HG03432 (cell line): ENCODE data around the gene NT5C.
"Not testable (repeated sequence)": the region's sequence is repeated elsewhere in the genome, so short reads cannot be mapped to it uniquely, and the experiment has no call there.

Experiments used
- ATAC-seq: cut with Tn5 transposase; IDR thresholded peaks from one replicate; pipeline ENCODE4 v1.9.1; 2021; ENCODE audit warnings: mild to moderate bottlenecking, moderate library complexity; ENCODE audit not compliant: unreplicated experiment

Gene NT5C

DNA sequence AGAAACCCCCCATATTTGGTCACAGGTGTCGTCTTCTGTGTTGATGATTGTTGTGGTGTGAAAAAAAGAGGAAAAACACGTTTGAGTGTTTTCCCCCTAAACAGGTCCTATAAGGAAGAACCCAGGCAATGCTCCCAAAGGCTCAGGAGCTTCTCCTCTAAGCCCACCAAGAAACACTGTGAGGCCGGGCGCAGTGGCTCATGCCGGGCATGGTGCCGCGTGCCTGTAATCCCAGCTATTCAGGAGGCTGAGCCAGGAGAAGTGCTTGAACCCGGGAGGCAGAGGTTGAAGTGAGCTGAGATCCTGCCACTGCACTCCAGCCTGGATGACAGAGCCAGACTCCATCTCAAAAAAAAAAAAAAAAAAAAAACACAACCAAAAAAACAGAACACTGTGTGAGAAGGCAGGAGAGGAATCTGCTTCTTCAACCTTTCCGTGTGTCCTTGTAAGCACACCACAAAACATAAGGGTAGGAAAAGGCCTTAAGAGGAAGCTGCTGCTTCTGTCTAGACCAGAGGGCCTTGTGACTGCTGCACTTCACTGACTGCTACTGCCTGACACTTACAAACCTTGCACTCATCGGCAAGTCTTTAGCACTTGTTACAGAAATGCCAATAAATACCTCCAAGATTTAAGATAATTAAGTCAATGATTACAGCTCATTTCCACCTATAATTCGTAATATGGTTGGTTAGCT, 13.4 kb upstream of the NT5C start:
- ATAC-seq, result no peak

DNA sequence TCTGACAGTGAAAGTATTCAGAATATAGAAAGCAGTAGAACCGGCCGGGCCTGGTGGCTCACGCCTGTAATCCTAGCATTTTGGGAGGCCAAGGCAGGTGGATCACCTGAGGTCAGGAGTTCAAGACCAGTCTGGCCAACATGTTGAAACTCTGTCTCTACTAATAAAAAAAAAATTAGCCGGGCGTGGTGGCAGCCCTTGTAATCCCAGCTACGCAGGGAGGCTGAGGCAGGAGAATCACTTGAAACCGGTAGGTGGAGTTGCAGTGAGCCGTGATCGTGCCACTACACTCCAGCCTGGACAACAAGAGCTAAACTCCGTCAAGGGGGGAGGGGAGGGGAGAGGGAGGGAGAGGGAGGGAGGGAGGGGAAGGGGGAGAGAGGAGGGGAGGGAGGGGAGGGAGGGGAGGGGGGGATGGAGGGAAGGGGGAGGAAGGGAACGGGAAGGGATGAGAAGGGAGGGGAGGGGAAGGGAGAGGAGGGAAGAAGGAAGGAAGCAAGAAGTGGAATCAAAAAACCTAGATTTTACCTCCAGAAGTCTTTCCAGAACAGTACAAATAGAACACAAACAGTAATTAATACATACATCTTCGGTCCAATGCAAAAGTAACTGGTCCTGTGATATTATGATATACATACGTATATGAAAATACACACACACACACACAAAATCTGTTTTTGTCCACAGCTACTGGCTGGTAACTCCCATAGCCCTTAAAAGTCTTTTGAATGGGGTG, 10.9 kb upstream of the NT5C start:
- ATAC-seq, result no peak

DNA sequence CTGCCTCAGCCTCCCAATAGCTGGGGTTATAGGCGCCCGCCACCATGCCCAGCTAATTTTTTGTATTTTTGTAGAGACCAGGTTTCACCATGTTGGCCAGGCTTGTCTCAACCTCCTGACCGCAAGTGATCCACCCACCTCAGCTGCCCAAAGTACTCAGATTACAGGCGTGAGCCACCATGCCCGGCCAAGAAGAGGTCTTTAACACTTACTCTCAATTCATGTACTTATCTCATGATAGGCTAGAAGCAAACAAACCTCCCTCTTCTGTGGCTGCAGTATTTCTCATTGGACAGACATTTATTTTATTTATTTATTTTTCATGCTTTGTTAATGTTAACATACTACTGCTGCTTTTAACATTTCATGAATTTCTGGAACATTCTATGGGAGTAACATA, 7.0 kb upstream of the NT5C start:
- no peak for ATAC-seq

DNA sequence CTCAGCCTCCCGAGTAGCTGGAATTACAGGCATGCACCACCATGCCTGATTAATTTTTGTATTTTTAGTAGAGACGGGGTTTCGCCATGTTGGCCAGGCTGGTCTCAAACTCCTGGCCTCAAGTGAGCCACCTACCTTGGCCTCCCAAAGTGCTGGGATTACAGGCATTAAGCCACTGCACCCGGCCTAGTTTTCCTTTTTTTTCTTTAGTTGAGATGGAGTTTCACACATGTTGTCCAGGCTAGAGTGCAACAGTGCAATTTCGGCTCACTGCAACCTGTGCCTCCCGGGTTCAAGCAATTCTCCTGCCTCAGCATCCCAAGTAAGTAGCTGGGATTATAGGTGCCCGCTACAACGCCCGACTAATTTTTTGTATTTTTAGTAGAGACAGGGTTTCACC, 6.2 kb upstream of the NT5C start:
- not testable (repeated sequence) for ATAC-seq

DNA sequence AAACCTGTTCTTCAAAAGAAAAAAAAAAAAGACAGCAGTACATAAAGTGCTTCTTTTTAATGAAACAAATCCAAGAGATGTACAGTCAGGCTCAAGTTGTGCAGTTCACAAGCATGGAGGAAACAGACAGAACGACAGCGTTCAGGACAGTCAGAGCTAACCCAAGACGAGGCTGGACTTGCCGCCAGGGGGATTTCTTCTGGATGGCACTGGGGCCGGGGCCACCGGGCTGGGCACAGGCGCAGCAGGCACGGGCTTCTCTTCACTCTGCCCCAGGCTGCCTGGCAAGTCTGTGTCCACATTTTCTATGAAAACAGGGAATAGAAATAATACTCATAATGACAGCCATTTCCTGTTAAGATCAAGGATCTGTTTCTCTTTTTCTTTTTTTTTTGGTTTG, 4.4 kb upstream of the NT5C start:
- no peak for ATAC-seq

DNA sequence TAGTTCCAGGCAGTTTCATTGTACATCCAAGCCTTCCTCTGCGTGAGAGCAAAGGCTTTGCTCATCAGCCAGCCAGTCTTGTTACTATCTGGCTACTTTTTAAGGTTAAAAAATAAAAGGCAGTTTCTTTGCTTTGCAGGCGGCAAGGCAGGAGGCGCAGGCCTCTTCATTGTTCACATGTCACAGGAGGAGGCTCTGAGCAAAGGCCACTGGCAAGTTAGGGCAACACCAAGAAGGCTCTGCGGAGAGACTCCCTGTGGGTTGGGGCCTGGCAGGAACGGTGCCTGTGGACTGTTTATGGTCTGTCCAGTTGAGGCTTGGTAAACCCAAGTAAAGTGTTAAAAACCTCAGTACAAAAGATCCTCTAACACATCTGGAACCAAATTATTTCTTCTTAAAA, 3.9 kb upstream of the NT5C start:
- ATAC-seq, result no peak

DNA sequence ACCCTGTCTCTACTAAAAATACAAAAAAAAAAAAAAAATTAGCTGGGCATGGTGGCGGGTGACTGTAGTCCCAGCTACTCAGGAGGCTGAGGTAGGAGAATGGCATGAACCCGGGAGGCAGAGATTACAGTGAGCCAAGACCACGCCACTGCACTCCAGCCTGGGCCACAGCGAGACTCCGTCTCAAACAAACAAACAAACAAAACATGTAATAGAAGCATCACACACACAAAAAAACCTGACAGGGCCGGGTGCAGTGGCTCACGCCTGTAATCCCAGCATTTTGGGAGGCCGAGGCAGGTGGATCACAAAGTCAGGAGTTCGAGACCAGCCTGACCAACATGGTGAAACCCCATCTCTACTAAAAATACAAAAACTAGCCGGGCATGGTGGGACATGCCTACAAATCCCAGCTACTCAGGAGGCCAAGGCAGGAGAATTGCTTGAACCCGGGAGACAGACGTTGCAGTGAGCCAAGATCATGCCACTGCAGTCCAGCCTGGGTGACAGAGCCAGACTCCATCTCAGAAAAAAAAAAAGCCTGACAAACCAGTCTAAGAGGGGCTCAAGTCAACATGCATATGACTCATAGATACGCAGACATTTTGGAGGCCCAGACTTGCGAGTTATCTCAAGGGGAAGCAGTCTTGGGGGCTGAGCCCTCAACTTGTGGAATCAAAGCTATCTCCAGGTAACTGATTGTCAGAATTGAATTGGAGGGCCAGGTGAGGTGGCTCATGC, 2.2 kb upstream of the NT5C start:
- ATAC-seq, result not testable (repeated sequence)

DNA sequence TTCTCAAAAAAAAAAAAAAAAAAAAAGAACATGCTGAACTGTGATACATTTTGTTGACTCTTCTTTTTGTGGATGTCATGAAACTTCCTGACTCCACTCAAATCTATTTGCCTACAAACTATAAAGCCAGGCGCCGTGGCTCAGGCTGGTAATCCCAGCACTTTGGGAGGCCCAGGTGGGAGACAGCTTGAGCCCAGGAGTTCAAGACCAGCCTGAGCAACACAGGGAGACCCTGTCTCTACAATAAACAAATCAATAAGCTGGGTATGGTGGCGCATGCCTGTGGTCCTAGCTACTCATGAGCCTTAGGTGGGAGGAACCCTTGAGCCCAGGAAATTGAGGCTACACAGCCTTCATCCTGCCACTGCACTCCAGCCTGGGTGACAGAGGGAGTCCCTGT, 1.5 kb upstream of the NT5C start:
- ATAC-seq, result no peak

DNA sequence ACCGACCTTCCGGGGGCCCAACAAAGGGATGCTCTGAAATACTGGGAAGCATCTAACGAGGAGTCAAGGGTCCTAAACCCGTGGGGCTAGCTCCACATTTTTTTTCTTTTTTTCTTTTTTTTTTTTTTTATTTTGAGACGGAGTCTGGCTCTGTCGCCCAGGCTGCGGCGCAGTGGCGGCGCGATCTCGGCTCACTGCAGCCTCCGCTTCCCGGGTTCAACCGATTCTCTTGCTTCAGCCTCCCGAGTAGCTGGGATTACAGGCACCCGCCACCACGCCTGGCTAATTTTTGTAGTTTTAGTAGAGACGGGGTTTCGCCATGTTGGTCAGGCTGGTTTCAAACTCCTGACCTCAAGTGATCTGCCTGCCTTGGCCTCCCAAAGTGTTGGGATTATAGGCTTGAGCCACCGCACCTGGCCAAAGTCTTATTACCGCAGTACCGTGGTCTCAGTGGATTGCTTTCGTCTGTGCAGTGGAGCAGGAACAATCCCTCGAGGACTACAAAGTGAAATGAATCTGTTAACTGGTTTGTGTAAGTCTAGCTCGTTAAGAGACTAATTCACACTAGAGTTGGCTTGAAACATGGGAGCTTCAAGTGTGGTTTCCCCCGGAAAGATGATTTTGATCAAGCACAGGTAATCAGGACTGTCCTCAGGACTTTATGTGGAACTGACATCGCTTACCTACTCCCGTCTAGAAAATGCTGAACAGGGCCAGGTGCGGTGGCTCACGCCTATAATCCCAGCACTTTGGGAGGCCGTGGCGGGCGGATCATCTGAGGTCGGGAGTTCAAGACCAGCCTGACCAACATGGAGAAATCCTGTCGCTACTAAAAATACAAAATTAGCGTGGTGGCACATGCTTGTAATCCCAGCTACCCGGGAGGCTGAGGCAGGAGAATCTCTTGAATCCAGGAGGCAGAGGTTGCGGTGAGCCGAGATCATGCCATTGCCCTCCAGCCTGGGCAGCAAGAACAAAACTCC, 767 bp upstream of the NT5C start:
- not testable (repeated sequence) for ATAC-seq

DNA sequence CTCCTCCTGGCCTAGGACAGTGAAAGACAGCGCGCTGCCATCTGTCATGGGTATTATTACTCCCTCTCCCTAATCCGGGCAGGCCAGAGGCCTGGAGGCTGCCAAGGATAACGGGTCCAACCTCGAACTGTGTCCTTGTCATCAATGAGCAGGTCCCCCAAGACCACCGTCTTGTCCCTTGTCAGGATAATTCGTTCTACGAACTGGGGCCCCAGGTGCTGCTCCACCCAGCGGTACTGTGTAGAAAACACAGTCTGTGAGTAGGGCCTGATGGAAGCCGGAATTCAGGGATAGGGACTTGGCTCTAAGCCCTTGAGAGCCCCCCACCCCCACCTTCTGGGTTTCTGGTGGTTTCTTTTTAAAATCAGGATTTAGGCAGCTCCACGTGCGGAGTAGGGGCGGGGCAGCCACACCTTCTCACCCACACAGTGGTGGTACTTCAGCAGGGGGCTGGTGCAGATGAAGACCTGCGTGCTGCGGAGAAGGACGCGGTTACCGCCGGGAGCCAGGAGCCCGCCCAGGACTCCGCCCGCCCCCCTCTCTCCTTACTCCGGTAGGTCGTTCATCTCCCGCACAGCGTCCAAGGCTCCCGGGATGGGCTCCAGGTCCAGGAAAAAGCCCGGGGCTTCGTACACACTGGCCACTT, 787 bp downstream of the NT5C start:
- peak; percentile 16 for ATAC-seq

DNA sequence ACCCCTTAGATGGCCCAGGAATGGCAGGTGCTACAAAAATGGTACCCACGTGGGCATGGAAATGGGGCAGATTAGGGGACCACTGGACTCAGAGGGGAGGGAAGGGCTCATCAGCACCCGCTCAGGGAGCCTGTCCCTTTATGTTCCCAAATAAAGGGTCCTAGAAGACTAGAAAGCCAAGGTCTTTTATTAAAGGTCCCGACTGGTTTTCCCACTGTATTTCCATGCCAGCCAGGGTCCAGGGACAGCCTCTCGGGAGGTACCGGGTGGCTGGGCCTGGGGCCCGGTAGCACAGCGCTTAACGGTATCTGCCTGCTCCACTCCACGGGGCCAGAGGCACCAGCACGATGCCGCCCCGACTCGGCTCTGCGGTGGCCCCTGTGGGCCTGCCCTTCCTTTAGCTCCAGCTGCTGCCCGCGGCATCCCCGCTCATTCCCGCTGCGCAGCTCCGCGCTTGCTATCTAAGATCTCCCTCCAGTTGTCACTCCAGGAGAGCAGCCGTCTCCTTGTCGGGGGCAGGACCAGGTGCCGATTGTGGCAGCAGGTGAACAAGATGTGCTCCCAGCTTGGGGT, 1.4 kb downstream of the NT5C start:
- ATAC-seq, result no peak

DNA sequence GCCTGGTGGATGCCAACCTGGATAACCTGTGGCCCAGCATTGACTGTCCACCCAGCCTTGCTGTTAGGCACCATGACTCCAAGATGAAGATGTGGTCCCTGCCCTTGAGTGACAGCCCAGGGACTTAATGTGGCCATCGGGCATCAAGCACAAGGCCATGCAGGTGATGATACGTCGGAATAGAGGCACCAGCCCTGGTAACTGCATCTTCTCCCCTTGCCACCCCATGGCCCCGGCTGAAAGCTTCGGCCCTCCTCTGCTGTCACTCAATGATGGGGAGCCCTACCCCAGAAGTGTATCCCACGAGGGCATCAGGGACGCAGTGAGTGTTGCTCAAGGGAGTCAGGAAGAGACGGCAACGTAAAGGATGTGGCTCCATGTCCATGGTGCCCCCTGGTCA, 2.0 kb downstream of the NT5C start:
- no peak for ATAC-seq

DNA sequence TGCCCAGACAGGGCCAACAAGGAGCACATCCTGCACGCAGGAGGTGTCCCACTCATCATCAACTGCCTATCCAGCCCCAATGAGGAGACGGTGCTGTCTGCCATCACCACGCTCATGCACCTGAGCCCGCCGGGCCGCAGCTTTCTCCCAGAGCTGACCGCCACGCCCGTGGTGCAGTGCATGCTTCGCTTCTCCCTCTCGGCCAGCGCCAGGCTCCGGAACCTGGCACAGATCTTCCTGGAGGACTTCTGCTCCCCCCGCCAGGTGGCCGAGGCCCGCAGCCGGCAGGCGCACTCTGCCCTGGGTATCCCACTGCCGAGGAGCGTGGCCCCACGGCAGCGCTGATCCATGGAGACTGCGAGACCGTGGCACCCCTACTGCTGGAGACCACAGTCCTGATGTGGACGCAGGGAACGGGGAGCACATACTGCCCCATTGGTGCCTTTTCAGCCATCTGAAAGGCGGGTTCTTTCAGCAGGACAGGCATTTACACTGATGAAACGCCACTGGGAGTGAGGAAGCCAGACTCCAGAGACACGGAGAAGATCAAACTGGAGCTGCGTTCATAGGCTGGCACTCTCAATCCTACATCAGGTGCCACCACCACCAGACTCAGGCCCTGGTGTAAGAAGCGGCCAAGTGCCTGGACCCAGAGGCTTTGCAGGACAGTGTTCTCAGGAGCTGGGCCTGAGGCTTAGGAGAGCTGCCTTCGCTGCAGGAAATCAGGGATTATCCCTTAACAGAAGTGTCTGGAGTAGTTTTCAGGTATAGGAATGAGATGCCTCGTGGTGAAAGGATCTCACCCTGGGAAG, 2.6 kb downstream of the NT5C start:
- no peak for ATAC-seq

DNA sequence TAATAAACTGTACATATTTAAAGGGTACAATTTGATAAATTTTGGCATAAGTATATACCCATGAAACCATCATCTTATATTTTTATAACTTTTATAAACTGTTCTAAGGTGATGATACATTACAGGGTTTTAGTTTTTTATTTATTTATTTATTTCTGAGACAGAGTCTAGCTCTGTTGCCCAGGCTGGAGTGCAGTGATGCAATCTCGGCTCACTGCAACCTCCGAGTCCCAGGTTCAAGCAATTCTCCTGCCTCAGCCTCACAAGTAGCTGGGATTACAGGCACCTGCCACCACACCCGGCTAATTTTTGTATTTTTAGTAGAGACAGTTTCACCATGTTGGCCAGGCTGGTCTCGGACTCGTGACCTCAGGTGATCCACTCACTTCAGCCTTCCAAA, 3.6 kb downstream of the NT5C start:
- ATAC-seq, result not testable (repeated sequence)

DNA sequence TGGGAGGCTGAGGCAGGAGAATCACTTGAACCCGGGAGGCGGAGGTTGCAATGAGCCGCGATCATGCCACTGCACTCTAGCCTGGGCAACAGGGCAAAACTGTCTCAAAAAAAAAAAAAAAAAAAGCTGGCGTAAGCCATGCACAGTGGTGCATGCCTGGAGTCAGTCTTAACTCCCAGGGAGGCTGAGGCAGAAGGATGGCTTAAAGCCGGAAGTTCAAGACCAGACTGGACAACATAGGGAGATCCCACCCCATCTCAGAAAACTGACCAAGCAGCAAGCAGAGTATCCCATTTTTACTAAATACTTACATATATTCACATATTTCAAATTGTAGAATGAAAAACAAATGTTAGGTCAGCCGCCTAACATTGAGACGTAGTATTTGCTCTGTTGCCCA, 4.6 kb downstream of the NT5C start:
- no peak for ATAC-seq

DNA sequence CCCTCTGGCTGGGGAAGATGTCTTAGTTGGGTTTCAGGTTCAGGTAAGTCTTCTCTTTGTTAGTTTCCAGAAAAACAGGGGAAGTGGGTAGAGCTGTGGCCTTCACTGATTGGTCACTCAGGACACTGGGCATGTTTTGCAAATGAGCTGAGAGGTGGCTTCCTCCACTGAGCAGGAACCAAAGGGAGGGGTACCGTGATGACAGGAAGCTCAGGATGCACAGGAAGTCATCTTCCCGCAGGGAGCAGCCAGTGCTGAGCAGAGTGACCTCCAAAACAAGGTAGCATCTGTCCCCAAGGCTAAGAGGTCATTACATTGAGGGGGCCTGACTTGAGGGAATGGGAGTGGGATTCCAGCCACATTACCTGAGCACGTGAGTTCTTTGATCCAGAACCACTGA, 5.6 kb downstream of the NT5C start:
- ATAC-seq, result no peak

DNA sequence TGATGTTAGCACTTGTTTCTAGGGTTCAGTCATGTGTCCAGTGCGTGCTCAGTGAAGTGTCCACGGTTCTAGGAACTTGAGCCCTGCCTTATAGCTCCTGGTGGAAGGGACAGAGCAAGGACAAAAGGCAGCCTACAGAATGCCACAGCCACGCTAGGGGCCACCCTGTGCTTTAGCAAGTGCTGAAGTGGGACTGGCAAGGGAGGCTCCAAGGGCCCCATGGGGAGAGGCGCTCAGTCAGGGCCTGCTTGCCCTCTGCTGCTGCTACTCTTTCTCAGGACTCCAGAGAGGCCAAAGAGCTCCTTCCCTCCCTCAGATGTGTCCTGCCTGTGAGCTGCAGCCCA, 6.8 kb downstream of the NT5C start:
- no peak for ATAC-seq

DNA sequence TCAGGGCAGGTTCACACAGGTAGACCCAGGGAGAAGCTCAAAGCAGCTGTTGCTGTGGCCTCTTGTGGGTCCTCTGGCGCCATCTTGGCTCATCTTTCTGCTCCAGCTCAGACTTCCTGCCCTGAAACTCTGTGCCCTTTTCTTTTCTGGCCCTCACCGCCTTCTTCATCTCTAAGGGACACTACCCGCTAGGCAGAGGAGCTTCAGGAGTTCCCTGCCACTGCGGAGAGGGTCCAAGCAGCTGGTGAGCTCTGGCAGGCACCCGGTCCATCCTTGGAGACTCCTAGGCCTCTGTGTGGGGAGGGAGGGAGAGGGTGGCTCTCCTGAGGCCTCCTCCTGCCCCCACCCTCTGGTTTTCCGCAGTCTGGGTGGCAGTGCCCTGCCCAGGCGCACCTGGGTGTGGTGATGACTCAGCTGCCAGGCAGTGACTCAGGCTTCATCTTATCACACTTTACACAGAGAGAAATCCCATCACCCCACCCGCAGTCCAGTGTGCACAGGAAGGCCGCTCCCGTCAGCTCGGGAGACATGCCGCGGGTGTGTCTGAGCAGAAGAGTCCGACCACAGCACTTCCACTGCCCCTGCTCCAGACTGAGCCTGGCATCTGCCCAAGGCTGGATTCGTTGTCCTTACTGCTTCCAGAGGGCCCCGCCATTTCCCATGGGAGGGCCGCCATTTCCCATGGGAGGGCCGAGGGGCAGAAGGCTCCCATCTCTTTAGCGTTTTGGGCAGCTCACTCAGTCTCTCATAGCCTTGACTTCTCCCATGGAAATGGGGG, 7.3 kb downstream of the NT5C start:
- ATAC-seq, result no peak

DNA sequence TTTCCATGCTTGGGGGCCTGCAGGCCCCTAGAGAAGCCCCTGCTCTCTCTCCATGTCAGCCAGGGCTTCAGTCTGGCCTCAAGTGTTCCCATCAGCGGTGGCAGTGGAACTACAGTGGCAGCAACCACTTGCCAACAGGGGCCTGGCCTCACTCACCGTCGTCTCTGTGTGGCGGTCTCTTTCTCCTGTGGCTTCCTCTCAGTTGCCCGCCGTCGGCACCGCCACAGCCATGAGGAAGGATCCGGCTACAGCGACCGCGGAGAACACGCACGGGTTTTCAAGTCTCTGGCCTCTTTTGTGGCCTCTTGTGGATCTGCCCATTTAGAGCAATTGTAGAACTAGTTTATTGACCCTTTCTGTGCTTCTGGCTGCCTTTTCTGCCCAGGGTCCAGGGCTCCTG, 13.2 kb downstream of the NT5C start:
- ATAC-seq, result no peak
